DMS114 treated with DMSO at 0.1 percent for 48 hours (cell line): ENCODE data around the gene HIF1A.
"Not testable (repeated sequence)": the region's sequence is repeated elsewhere in the genome, so short reads cannot be mapped to it uniquely, and the experiment has no call there.

Experiments used
- DNase-seq: peaks from one replicate; lab custom pipeline; 2025; ENCODE audit not compliant: unreplicated experiment; lab: John Stamatoyannopoulos, UW

Gene HIF1A

DNA sequence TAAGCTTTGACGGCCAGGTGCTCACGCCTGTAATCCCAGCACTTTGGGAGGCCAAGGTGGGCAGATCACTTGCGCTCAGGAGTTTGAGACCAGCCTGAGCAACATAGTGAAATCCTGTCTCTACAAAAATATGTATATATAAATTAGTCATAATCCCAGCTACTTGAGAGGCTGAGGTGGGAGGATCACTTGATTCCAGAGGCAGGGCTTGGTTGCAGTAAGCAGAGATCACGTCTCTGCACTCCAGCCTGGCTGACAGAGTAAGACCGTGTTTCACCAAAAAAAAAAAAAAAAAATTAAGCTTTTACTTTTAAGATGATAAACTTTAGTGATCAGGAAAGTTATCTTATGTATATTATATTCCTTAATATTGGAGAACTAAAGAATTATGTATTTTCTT, 48.9 kb downstream of the HIF1A start:
- no peak for DNase-seq

DNA sequence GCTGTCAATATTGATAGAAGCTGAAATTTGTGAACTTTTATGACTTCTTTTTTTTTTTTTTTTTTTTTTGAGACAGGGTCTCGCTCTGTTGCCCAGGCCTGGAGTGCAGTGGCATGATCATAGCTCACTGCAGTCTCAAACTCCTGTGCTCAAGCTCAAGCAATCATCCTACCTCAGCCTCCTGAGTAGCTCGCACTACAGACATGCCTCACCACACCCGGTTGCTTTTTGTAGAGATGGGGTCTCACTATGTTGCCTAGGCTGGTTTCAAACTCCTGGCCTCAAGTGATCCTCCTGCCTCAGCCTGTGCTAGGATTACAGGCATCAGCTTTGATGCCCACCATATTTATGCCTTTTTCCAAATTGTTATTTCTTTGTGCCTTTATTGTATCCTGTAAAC, 51.0 kb downstream of the HIF1A start:
- not testable (repeated sequence) for DNase-seq

DNA sequence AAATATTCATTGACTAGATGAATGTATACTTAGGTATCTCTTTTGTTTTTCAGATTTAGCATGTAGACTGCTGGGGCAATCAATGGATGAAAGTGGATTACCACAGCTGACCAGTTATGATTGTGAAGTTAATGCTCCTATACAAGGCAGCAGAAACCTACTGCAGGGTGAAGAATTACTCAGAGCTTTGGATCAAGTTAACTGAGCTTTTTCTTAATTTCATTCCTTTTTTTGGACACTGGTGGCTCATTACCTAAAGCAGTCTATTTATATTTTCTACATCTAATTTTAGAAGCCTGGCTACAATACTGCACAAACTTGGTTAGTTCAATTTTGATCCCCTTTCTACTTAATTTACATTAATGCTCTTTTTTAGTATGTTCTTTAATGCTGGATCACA, 51.6 kb downstream of the HIF1A start:
- DNase-seq = no peak

GRCh38 chr14:61747342-61747741, 52.0 kb downstream of the HIF1A start:
- no peak for DNase-seq

GRCh38 chr14:61749264-61749663, 54.0 kb downstream of the HIF1A start:
- DNase-seq = no peak

GRCh38 chr14:61749867-61750266, 54.6 kb downstream of the HIF1A start:
- DNase-seq = no peak

GRCh38 chr14:61750708-61751474, 55.6 kb downstream of the HIF1A start:
- DNase-seq = peak; percentile 61

DNA sequence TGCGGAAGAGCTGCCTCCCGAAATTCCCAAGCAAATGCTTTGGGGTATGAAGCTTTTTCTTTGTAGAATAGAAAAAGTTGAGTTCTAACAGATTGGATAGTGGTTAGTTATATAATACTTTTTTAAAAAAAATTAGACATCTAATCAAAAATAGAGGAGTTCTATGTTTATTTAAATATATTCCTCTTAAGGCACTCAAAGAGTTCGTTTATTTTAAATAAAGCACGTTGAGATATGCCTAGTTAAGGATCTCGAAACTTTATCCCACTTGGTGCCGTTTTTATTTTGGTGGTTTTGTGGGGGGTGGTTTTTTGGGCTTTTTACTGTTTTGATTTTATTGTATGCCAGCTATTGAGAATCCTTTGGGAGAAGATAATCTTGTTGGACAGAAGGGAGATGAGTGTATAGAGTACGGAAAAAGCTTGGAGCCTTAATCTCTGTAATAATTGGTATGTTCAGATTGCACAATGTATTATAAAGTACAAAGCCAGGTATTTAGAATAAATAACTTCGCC, 56.2 kb downstream of the HIF1A start:
- no peak for DNase-seq

- DNase-seq = no peak
Measured at GRCh38 chr14:61752626-61753025, 57.3 kb downstream of the HIF1A start.

DNA sequence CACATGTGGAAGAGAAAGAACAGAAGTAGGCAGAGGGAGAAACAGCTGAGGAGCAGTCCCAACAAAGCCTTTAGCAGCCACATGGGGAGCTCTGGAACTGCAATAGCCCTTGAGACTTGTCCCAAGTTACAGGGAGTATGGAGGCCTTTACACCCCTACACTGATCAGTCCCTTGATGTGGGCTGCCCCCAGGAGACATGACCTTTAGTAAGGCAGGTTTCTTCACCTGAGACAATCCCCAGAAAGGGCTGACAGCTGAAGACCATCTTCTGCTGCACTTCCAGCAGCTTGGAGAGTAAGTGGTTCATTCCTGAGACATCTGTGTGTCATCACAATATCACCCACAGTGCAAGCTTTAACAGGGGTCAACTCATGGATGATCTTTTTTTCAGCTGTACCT, 58.3 kb downstream of the HIF1A start:
- no peak for DNase-seq

DNA sequence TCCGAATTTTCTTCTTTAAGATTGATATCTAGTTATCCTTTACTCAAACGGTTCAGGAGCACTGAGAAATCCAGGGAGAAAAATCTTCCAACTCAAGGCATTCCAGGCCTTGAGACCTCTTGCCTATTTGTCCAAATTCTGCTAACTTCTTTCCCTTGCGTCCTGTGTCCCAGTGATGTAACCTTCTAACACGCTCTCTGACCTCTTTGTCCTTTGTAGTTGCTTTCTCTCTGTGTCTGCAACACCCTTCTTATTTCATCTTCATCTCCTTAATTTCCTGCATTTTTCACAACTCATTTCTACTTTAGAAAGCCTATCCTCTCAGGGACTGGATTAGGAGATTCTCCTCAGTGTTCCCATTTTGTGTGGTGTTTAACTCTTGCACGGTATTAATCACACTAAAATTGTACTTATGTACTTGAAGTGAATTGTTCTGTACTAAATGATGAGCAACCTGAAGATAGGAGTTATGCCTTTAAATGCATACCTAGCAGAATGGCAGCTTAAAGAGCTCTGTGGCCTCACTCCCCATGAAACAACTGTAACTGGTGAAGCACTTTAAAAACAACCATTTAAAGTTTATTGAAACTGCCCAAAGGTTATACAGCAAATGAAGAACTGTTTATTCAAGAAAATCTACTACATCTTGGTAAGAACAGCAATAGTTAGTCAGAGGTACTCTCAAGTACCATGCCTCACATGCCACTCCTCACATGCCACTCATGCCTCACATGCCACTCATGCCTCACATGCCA, 59.5 kb downstream of the HIF1A start:
- no peak for DNase-seq

- not testable (repeated sequence) for DNase-seq
Measured at GRCh38 chr14:61755382-61755742, 60.0 kb downstream of the HIF1A start.

GRCh38 chr14:61756135-61756534, 60.8 kb downstream of the HIF1A start:
- no peak for DNase-seq

- no peak for DNase-seq
Measured at GRCh38 chr14:61759878-61760277, 64.6 kb downstream of the HIF1A start.

DNA sequence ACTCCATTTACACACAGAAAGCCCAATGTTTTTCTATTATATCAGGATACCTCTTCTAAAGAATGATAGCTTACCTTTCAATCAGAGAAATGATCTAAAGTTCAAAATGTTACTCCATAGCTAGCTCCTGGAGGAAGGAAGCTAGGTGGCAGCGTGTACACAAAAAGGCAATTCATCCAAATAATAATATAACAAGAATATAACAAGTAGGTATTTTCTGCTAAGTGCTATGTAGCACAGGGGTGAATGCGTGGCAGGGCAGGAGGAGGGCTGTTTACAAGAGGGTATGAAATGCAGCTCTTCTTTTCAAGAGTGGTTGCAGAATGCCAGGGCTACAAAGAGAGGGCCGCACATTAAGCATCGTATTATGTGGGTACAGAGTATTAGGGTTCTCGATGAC, 66.2 kb downstream of the HIF1A start:
- no peak for DNase-seq

- DNase-seq = peak; percentile 93
Measured at GRCh38 chr14:61761959-61762786, 66.9 kb downstream of the HIF1A start, which contains the start of gene SNAPC1. TSS of gene SNAPC1 (plus strand) at chr14:61762420. CDS start at chr14:61762461, 41 bp downstream.

DNA sequence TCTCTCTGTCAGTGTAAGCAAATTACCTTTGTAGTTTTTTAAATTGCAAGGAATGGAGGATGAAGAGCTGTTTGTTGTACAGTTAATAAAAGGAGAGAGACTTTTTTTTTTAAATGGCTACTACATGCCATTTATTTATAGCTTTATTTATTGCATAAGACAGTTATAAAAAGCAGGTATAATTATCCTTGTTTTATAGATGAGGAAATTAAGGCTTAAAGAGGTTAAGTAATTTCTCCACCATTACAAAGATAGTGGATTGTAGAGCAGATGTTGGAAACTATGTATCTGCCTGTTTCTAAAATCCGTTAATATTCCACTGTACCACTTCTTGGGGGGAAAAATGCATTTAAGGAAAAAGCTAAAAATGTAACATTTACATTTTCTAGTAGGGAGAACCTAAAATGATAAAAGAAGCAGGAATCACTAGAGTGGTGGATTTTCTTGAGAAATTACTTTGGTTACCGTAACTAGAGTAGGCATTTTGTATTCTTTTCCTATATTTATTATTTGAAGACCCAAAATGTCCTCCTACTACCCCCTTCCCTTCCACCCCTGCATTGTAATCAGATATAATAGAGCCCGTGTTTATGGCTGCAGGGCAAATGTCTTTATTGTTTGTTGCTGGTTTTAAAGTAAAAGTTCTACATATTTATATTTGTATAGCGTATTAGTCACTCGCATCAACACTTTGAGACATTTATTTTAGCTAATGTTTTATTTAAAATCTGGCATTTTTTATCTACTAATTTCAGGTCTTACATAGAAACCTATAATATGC, 69.2 kb downstream of the HIF1A start:
- DNase-seq = no peak

DNA sequence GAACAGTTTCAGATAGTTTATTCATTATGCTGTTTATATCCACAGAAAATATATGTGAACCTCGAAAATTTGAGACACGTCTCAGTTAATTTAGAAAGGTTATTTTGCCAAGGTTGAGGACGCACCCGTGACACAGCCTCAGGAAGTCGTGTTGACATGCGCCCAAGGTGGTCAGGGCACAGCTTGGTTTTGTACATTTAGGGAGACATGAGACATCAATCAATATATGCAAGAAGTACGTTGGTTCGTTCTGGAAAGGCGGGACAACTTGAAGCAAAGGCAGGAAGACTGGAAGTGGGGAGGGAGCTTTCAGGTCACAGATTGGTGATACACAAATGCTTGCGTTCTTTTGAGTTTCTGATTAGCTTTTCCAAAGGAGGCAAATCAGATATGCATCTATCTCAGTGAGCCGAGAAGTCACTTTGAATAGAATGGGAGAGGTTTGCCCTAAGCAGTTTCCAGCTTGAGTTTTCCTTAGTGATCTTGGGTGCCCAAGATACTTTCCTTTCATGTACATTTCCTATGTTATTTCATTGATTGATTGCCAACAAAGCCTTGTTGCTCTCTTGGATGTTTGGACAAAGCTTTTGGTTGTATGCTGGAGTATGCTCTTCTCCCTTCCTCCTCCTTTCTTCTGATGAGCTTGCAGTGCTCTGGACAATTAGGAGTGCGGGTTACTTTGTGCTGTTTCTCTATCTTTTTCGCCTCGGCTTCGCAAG, 70.1 kb downstream of the HIF1A start:
- DNase-seq = no peak

- DNase-seq = no peak
Measured at GRCh38 chr14:61766151-61766550, 70.8 kb downstream of the HIF1A start.

GRCh38 chr14:61768240-61768639, 72.9 kb downstream of the HIF1A start:
- DNase-seq = no peak
